CD14-positive monocyte (primary cell): ENCODE measurements around the gene LRRC74A. TPM values are rescaled to one million over a fixed set of nuclear protein-coding genes. Genes with fewer than 3 reads are reported as not detected.

ENCODE experiments used
- DNase-seq, 3 donors: peaks; one replicate each; pipeline ENCODE4 v3.0.0-alpha.2; 2011 to 2022
- H2AFZ ChIP-seq: 2 replicates; pipeline ENCODE4 v1.6.0; 2012; ENCODE audit warnings: mild to moderate bottlenecking, low read depth, low read length, inconsistent platforms; ENCODE audit not compliant: insufficient read depth, poor library complexity, severe bottlenecking
- H3K27ac ChIP-seq, 2 donors: 1 replicate in 1 of 2; 2 replicates in 1 of 2; pipeline ENCODE4 v1.5.1; 2012 to 2013; ENCODE audit warnings: low read length in 2 of 2, control low read depth in 1 of 2, inconsistent platforms in 1 of 2, low read depth in 1 of 2, mild to moderate bottlenecking in 1 of 2
- H3K27me3 ChIP-seq, 2 donors: one replicate each; pipeline versions ENCODE4 v1.6.0 to v1.6.1; 2011 to 2013; ENCODE audit warnings: low read length in 2 of 2; ENCODE audit not compliant: control insufficient read depth in 2 of 2, insufficient read depth in 2 of 2
- H3K36me3 ChIP-seq, 2 donors: replicated peaks in 1 of 2; 1 replicate in 1 of 2; 2 replicates in 1 of 2; pipeline versions ENCODE4 v1.5.1 to v1.6.1; 2012 to 2013; ENCODE audit warnings: low read length in 2 of 2, control low read depth in 1 of 2, inconsistent platforms in 1 of 2, mild to moderate bottlenecking in 1 of 2; ENCODE audit not compliant: insufficient read depth in 2 of 2, control insufficient read depth in 1 of 2
- H3K4me1 ChIP-seq, 2 donors: 1 replicate in 1 of 2; 2 replicates in 1 of 2; pipeline versions ENCODE4 v1.5.1 to v1.6.1; 2012 to 2013; ENCODE audit warnings: low read length in 2 of 2, control low read depth in 1 of 2, inconsistent platforms in 1 of 2, mild to moderate bottlenecking in 1 of 2, moderate library complexity in 1 of 2; ENCODE audit not compliant: insufficient read depth in 2 of 2, control insufficient read depth in 1 of 2
- H3K4me2 ChIP-seq: replicated peaks from 2 replicates; pipeline ENCODE3; 2012; ENCODE audit warnings: low read length, moderate library complexity, mild to moderate bottlenecking; ENCODE audit not compliant: poor library complexity, severe bottlenecking; ENCODE audit errors: extremely low read depth
- H3K4me3 ChIP-seq, 3 experiments: fragments of 200-600 bp in 1 of 3; sonication (generic) in 1 of 3; replicated peaks in 1 of 3; 1 replicate in 2 of 3; 2 replicates in 1 of 3; pipeline ENCODE4 v1.5.1; 2011 to 2013; ENCODE audit warnings: low read length in 3 of 3, mild to moderate bottlenecking in 3 of 3, control low read depth in 2 of 3, low read depth in 2 of 3, inconsistent platforms in 1 of 3, moderate library complexity in 1 of 3
- H3K79me2 ChIP-seq: 2 replicates; pipeline ENCODE4 v1.6.0; 2012; ENCODE audit warnings: mild to moderate bottlenecking, control low read depth, inconsistent platforms, low read length, moderate library complexity; ENCODE audit not compliant: insufficient read depth
- H3K9ac ChIP-seq: 2 replicates; pipeline ENCODE4 v1.6.0; 2017; ENCODE audit warnings: low read length, mild to moderate bottlenecking; ENCODE audit not compliant: insufficient read depth, poor library complexity, severe bottlenecking
- H3K9me3 ChIP-seq, 2 donors: replicated peaks in 1 of 2; 1 replicate in 1 of 2; 2 replicates in 1 of 2; pipeline versions ENCODE4 v1.5.1 to v1.6.1; 2012 to 2013; ENCODE audit warnings: low read length in 2 of 2, control low read depth in 1 of 2; ENCODE audit not compliant: control insufficient read depth in 1 of 2, insufficient read depth in 1 of 2
- H4K20me1 ChIP-seq: 2 replicates; pipeline ENCODE4 v1.6.0; 2012; ENCODE audit warnings: mild to moderate bottlenecking, low read length, control low read depth, moderate library complexity; ENCODE audit not compliant: insufficient read depth
- H3K27ac Mint-ChIP-seq, 7 donors: one replicate each; pipeline ENCODE4 v1.8.0; 2020; ENCODE audit warnings: mild to moderate bottlenecking in 7 of 7, mixed read lengths in 7 of 7, moderate library complexity in 6 of 7, inconsistent platforms in 2 of 7
- H3K27me3 Mint-ChIP-seq, 3 donors: one replicate each; pipeline ENCODE4 v1.8.0; 2021 to 2022; ENCODE audit warnings: low read depth in 3 of 3, mild to moderate bottlenecking in 3 of 3, mixed read lengths in 3 of 3, moderate library complexity in 3 of 3, inconsistent platforms in 1 of 3
- H3K36me3 Mint-ChIP-seq, 2 donors: one replicate each; pipeline ENCODE4 v1.8.0; 2020; ENCODE audit warnings: mixed read lengths in 2 of 2, inconsistent platforms in 1 of 2, mild to moderate bottlenecking in 1 of 2
- H3K4me1 Mint-ChIP-seq: one replicate; pipeline ENCODE4 v1.8.0; 2020; ENCODE audit warnings: mild to moderate bottlenecking, mixed read lengths
- H3K4me3 Mint-ChIP-seq, 2 donors: one replicate each; pipeline ENCODE4 v1.8.0; 2020; ENCODE audit warnings: mild to moderate bottlenecking in 2 of 2, mixed read lengths in 2 of 2, moderate library complexity in 1 of 2
- H3K9me3 Mint-ChIP-seq, 7 donors: one replicate each; pipeline ENCODE4 v1.8.0; 2020 to 2022; ENCODE audit warnings: mixed read lengths in 7 of 7, mild to moderate bottlenecking in 6 of 7, moderate library complexity in 6 of 7, inconsistent platforms in 2 of 7
- CTCF ChIP-seq: fragments of 200-600 bp; IDR thresholded peaks from one replicate; pipeline ENCODE4 v1.8.0; 2022; ENCODE audit warnings: antibody characterized with exemption, mild to moderate bottlenecking
- WGBS: methylation state at CpG from one replicate; pipeline ENCODE4 v1.1.5; 2013; ENCODE audit warnings: missing lambda C conversion rate; ENCODE audit not compliant: insufficient coverage; 5-methylcytosine and 5-hydroxymethylcytosine counted together
- intact Hi-C, 2 donors: fragments of 100-400 bp; cut with micrococcal nuclease; formaldehyde crosslinking; loops; one replicate each; pipeline versions ENCODE4 v1.15.0 to v1.15.1; 2023
- polyA plus RNA-seq, 3 donors: library from polyadenylated mRNA; depleted of rRNA in 1 of 3; unstranded in 2 of 3; stranded (reverse) in 1 of 3; fragments of 300-500 nt in 2 of 3; fragments of >200 nt in 1 of 3; fragmentation: Illumina TruSeq in 2 of 3; gene quantifications; 1 replicate in 2 of 3; 2 replicates in 1 of 3; pipeline ENCODE4 v1.2.3, GENCODE V29; 2012 to 2021

Gene LRRC74A
- polyA plus RNA-seq, 3 donors, result 0.24 TPM; not detected in 2

GRCh38 chr14:76836029-76836630 lies 9.9 kb downstream of the LRRC74A start:
- H3K4me2 ChIP-seq, result no peak overlapping the region
- peak in 2 of 3 donors; percentile 22 to 54 for DNase-seq
- Mint-ChIP-seq H3K4me3 (no peak overlapping the region), H3K36me3 (peaks cover 24 to 36% of the 10 kb centered on the region in 2 donors), H3K9me3 (peaks cover 0 to 2% (median 0%) of the 10 kb centered on the region in 7 donors), H3K4me1 (peaks cover 22% of the 10 kb centered on the region), H3K27ac (peak overlapping the region in 4 of 7 donors; percentile 6 to 80 (median 58)), H3K27me3 (peaks cover 2 to 3% (median 3%) of the 10 kb centered on the region in 3 donors)
- H3K4me3 ChIP-seq, result no peak overlapping the region
- H3K79me2 ChIP-seq, result no peaks in the 10 kb centered on the region
- no peaks in the 10 kb centered on the region for H3K27me3 ChIP-seq
- 87% methylated on average over 12 of the region's 13 CpGs for WGBS
- H4K20me1 ChIP-seq, result no peaks in the 10 kb centered on the region
- peaks cover 21 to 22% of the 10 kb centered on the region in 2 donors for H3K4me1 ChIP-seq
- intact Hi-C loops, result no loop called here
- H2AFZ ChIP-seq, result no peak overlapping the region
- H3K9ac ChIP-seq, result no peak overlapping the region
- H3K9me3 ChIP-seq, result no peaks in the 10 kb centered on the region
- no peaks in the 10 kb centered on the region for H3K36me3 ChIP-seq
- no peak overlapping the region for H3K27ac ChIP-seq
- no peak for TF ChIP-seq CTCF

DNA sequence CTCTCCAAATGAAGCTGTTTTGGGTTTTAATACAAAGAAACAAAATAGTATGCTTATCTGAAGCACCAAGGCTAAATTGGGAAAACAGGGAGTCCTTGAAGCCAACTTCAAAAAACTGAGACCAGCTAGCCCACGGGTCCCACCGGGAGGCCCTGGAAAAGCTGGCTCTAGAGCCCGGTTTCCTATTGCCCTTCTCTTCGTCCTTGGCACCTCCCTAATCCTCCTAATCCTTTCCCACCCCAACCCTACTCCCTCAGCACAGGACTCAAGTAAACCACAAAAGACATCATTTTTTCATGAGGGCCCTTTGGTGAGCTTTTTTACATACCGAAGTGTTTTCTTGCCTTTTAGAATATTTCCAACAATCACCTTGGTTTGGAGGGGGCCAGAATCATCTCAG lies 11.3 kb downstream of the LRRC74A start:
- Histone ChIP-seq H3K79me2 (no peaks in the 10 kb centered on the region), H3K27ac (no peak overlapping the region), H3K4me1 (peaks cover 16% of the 10 kb centered on the region in 2 donors), H3K9ac (no peak overlapping the region), H3K4me2 (no peak overlapping the region), H2AFZ (no peak overlapping the region), H3K9me3 (no peaks in the 10 kb centered on the region), H3K4me3 (no peak overlapping the region), H4K20me1 (no peaks in the 10 kb centered on the region), H3K36me3 (no peaks in the 10 kb centered on the region), H3K27me3 (no peaks in the 10 kb centered on the region)
- Mint-ChIP-seq H3K27ac (peak overlapping the region in 1 of 7 donors; percentile 15), H3K9me3 (no peaks in the 10 kb centered on the region), H3K36me3 (peaks cover 21 to 31% of the 10 kb centered on the region in 2 donors), H3K4me3 (no peak overlapping the region), H3K4me1 (peaks cover 15% of the 10 kb centered on the region), H3K27me3 (peaks cover 2 to 3% (median 3%) of the 10 kb centered on the region in 3 donors)
- 84% methylated on average over 4 of the region's 5 CpGs for WGBS
- no peak for TF ChIP-seq CTCF
- no peak for DNase-seq
- intact Hi-C loops, result no loop called here
